K562 (cell line): ENCODE results near the gene ZFAND5. TPM values are rescaled to one million over a fixed set of nuclear protein-coding genes. Genes with fewer than 3 reads are reported as not detected.

Experiments used
- ATAC-seq: fragments of 200-7000 bp; cut with Tn5 transposase; 3 replicates; pipeline ENCODE4 v1.9.1; 2020; ENCODE audit warnings: moderate library complexity
- BruUV-seq: library from RNA; stranded (reverse); fragments of 400-500 nt; replicated peaks from 2 replicates; lab custom pipeline; 2021; lab: Mats Ljungman, UMichigan
- CTCF ChIA-PET: fragments of 300-600 bp; formaldehyde crosslinking; extraction: SDS; loops from one replicate; lab custom pipeline; 2021; ENCODE audit warnings: low intra/inter-chr PET ratio; lab: Yijun Ruan, JAX
- POLR2A ChIA-PET: fragments of 300-600, 350-650 bp; sonication (Branson Sonifier 250); formaldehyde crosslinking; extraction: SDS; loops from one replicate; lab custom pipeline; 2021; ENCODE audit warnings: antibody characterized with exemption, inconsistent platforms; lab: Yijun Ruan, JAX
- DNase-seq, 4 experiments: peaks; one replicate each; pipeline versions ENCODE4 v3.0.0 to v3.0.0-alpha.2; 2011 to 2018; ENCODE audit warnings: low spot score in 3 of 4, mixed read lengths in 3 of 4; ENCODE audit errors: extremely low read depth in 1 of 4
- FAIRE-seq: peaks from 2 replicates; lab custom pipeline; 2011; peaks lifted over from hg19 to GRCh38; lab: Jason Lieb, UNC
- H2AFZ ChIP-seq: 2 replicates; pipeline ENCODE4 v1.6.0; 2011; ENCODE audit warnings: low read depth, low read length, control low read depth, inconsistent platforms
- H3K27ac ChIP-seq: fragments of 200-600 bp; 3 replicates; pipeline ENCODE4 v1.8.0; 2011; ENCODE audit warnings: low read depth, mild to moderate bottlenecking, control low read depth, inconsistent platforms, low read length, moderate library complexity, mixed read lengths; ENCODE audit errors: extremely low read depth
- H3K27me3 ChIP-seq, 2 experiments: fragments of 300-600 bp in 1 of 2; 2 replicates in 1 of 2; 3 replicates in 1 of 2; pipeline versions ENCODE4 v1.6.0 to v1.8.0; 2011; ENCODE audit warnings: inconsistent platforms in 2 of 2, low read length in 2 of 2, mild to moderate bottlenecking in 1 of 2, mixed read lengths in 1 of 2, moderate library complexity in 1 of 2; ENCODE audit not compliant: control insufficient read depth in 2 of 2, insufficient read depth in 2 of 2
- H3K36me3 ChIP-seq: fragments of 300-600 bp; 3 replicates; pipeline ENCODE4 v1.8.0; 2011; ENCODE audit warnings: mild to moderate bottlenecking, low read length, inconsistent platforms; ENCODE audit not compliant: control insufficient read depth, insufficient read depth
- H3K4me1 ChIP-seq, 2 experiments: fragments of 200-600 bp in 1 of 2; replicated peaks in 1 of 2; 2 replicates in 1 of 2; 3 replicates in 1 of 2; pipeline versions ENCODE4 v1.5.1 to v1.8.0; 2011; ENCODE audit warnings: inconsistent platforms in 2 of 2, low read length in 2 of 2, mild to moderate bottlenecking in 1 of 2, mixed read lengths in 1 of 2, moderate library complexity in 1 of 2; ENCODE audit not compliant: control insufficient read depth in 2 of 2, insufficient read depth in 2 of 2
- H3K4me2 ChIP-seq: 2 replicates; pipeline ENCODE4 v1.6.1; 2011; ENCODE audit warnings: low read length, control low read depth, inconsistent platforms, mixed read lengths; ENCODE audit not compliant: insufficient read depth
- H3K4me3 ChIP-seq: fragments of 200-600 bp; sonication (generic), shearing (Covaris generic); 2 replicates; pipeline ENCODE4 v1.5.1; 2016; ENCODE audit warnings: control low read depth, inconsistent platforms
- H3K79me2 ChIP-seq: fragments of 200-600 bp; 3 replicates; pipeline ENCODE4 v1.8.0; 2011; ENCODE audit warnings: low read length, inconsistent platforms; ENCODE audit not compliant: control insufficient read depth, insufficient read depth
- H3K9ac ChIP-seq, 2 experiments: 2 replicates each; pipeline versions ENCODE4 v1.6.0 to v1.6.1; 2011; ENCODE audit warnings: low read depth in 2 of 2, low read length in 2 of 2, control low read depth in 1 of 2, inconsistent platforms in 1 of 2, mild to moderate bottlenecking in 1 of 2, mixed read lengths in 1 of 2; ENCODE audit not compliant: insufficient read depth in 1 of 2
- H3K9me1 ChIP-seq: one replicate; pipeline ENCODE4 v1.6.0; 2011; ENCODE audit warnings: inconsistent platforms, mild to moderate bottlenecking, low read length, moderate library complexity; ENCODE audit not compliant: control insufficient read depth, insufficient read depth
- H3K9me3 ChIP-seq: replicated peaks from 2 replicates; pipeline ENCODE4 v1.5.1; 2011; ENCODE audit warnings: low read depth, low read length, inconsistent platforms; ENCODE audit not compliant: control insufficient read depth, insufficient read depth
- H4K20me1 ChIP-seq: replicated peaks from 2 replicates; pipeline ENCODE4 v1.6.1; 2011; ENCODE audit warnings: low read length, inconsistent platforms, mixed read lengths; ENCODE audit not compliant: control insufficient read depth, insufficient read depth
- CBX8 ChIP-seq: fragments of 200-600 bp; sonication (generic); IDR thresholded peaks from 2 replicates; pipeline ENCODE4 v1.6.1; 2012; ENCODE audit warnings: borderline replicate concordance, mixed run types, low read depth, mild to moderate bottlenecking, moderate library complexity, mixed read lengths, low read length, control low read depth, inconsistent platforms; ENCODE audit not compliant: poor library complexity, severe bottlenecking; ENCODE audit errors: extremely low read depth
- ELF2 ChIP-seq: fragments of 250-450 bp; sonication (Bioruptor Pico); IDR thresholded peaks from 2 replicates; pipeline ENCODE4 v1.5.0; 2021; ENCODE audit warnings: mild to moderate bottlenecking
- FUS ChIP-seq: fragments of 200-400 bp; formaldehyde crosslinking; optimal IDR thresholded peaks from 2 replicates; pipeline ENCODE3; 2017; ENCODE audit warnings: low read depth, low read length
- HMG20A ChIP-seq: fragments of 450-650 bp; formaldehyde crosslinking; conservative IDR thresholded peaks from 2 replicates; pipeline ENCODE4 v1.4.0; 2020; ENCODE audit warnings: mild to moderate bottlenecking, mixed read lengths
- MCM2 ChIP-seq: fragments of 450-650 bp; IDR thresholded peaks from 2 replicates; pipeline ENCODE4 v1.6.1; 2017; ENCODE audit warnings: low read depth, mild to moderate bottlenecking
- PRMT5 ChIP-seq: sonication (generic); formaldehyde crosslinking; IDR thresholded peaks from 2 replicates; pipeline ENCODE4 v1.5.0; 2020; ENCODE audit warnings: missing genetic modification reagents
- RBM17 ChIP-seq: fragments of 200-400 bp; formaldehyde crosslinking; IDR thresholded peaks from 2 replicates; pipeline ENCODE4 v1.6.1; 2017; ENCODE audit warnings: low read depth, mild to moderate bottlenecking, low read length, borderline replicate concordance
- XRCC4 ChIP-seq: IDR thresholded peaks from one replicate; pipeline ENCODE4 v1.6.1; 2011; ENCODE audit not compliant: insufficient read depth, insufficient read length; ENCODE audit errors: extremely low read depth
- whole genome bisulfite sequencing: fragments of 100-300 bp; shearing (Covaris generic); methylation state at CpG from one replicate; pipeline ENCODE4 v1.1.6; 2016; ENCODE audit warnings: low coverage, mixed read lengths; ENCODE audit not compliant: insufficient coverage; ENCODE audit errors: missing lambda C conversion rate; 5-methylcytosine and 5-hydroxymethylcytosine counted together
- in situ Hi-C: fragments of 300-500 bp; cut with MboI; formaldehyde crosslinking; loops from 4 replicates; pipeline ENCODE4 v1.15.0; 2018; ENCODE audit warnings: inconsistent platforms, mixed read lengths
- intact Hi-C: fragments of 100-400 bp; cut with micrococcal nuclease; formaldehyde crosslinking; loops from 2 replicates; pipeline ENCODE4 v1.14.2; 2022
- polyA plus RNA-seq, 8 experiments: library from polyadenylated mRNA; depleted of rRNA in 4 of 8; stranded (reverse) in 5 of 8; unstranded in 3 of 8; fragments of >200 nt; fragmentation: Nextera tagmentation in 2 of 8; fragmentation: Illumina TruSeq in 1 of 8; extraction: Ambion mirVana in 2 of 8; extraction: Trizol in 1 of 8; gene quantifications; 2 replicates each; pipeline versions ENCODE4 v1.2.1 to v1.2.3, GENCODE V29; 2011 to 2014; ENCODE audit warnings: inconsistent platforms in 1 of 8, missing spikeins in 1 of 8
- total RNA-seq, 7 experiments: library from RNA; depleted of rRNA in 6 of 7; stranded (reverse); fragments of >200 nt in 6 of 7; fragmentation: Illumina TruSeq in 2 of 7; extraction: Trizol in 2 of 7; gene quantifications; 2 replicates each; pipeline versions ENCODE4 v1.2.1 to v1.2.3, GENCODE V29; 2011 to 2021; ENCODE audit warnings: low replicate concordance in 1 of 7
- TF ChIP-seq, protein P1 (sequence below): fragments of 250-450 bp; sonication (Bioruptor Pico); IDR thresholded peaks from 2 replicates; pipeline ENCODE4 v1.5.1; 2021; ENCODE audit warnings: mild to moderate bottlenecking
- TF ChIP-seq, protein P2 (sequence below): sonication (generic); formaldehyde crosslinking; IDR thresholded peaks from 2 replicates; pipeline ENCODE4 v1.9.0; 2022; ENCODE audit warnings: mild to moderate bottlenecking, missing genetic modification reagents
- TF ChIP-seq, protein P3 (sequence below): fragments of 450-650 bp; IDR thresholded peaks from 2 replicates; pipeline ENCODE4 v1.6.1; 2014; ENCODE audit warnings: low read depth, mild to moderate bottlenecking, moderate library complexity, borderline replicate concordance

Gene ZFAND5
- total and polyA plus RNA-seq, 9 of the 15 experiments (the other 6 are each of a cell fraction or from before 2014, with no cell fraction given): 12.7 to 64.2 (median 34.5) TPM

DNA sequence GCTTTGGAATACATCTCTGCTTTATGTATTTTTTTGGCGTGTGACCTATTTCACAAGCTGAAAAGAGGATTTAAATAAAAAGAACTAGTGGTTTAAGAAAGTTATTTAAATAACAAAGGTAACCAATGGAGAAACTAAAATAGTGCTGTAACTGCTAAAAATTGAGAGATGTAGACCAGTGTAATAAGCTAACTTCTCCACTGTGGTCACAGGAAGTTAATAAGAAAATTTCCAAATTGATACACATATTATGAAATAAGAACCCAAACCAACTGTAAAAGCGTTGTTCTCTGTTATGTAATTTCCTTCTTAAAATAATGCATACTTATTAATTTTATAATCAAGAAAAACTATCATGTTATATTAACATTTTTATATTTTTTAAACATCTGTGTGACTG is 29.1 kb upstream of the ZFAND5 start:
- Histone ChIP-seq H2AFZ (no peak overlapping the region), H3K4me3 (no peak overlapping the region), H3K27ac (no peak overlapping the region), H3K9ac (no peak overlapping the region), H3K4me1 (no peaks in the 10 kb centered on the region), H3K4me2 (no peak overlapping the region), H3K36me3 (no peaks in the 10 kb centered on the region), H3K79me2 (no peaks in the 10 kb centered on the region), H3K9me3 (no peaks in the 10 kb centered on the region), H3K9me1 (no peaks in the 10 kb centered on the region), H3K27me3 (peaks cover 0 to 6% of the 10 kb centered on the region in 2 experiments; a peak in 2 of 5 replicates), H4K20me1 (no peaks in the 10 kb centered on the region)
- no peak for TF ChIP-seq RBM17
- TF ChIP-seq CBX8: peak; percentile 15
- in situ Hi-C loops: no loop called here
- intact Hi-C loops: loop anchor here (10.0 kb wide), 1 partner anchor 99 kb away; no protein-coding TSS in a partner anchor
- WGBS: 0% methylated on average over 2 of the region's 2 CpGs
- ChIA-PET CTCF (no interaction called here), POLR2A (no interaction called here)
- no TSS peak for BruUV-seq
- no peak for DNase-seq
- ATAC-seq: no peak
- FAIRE-seq: no peak

DNA sequence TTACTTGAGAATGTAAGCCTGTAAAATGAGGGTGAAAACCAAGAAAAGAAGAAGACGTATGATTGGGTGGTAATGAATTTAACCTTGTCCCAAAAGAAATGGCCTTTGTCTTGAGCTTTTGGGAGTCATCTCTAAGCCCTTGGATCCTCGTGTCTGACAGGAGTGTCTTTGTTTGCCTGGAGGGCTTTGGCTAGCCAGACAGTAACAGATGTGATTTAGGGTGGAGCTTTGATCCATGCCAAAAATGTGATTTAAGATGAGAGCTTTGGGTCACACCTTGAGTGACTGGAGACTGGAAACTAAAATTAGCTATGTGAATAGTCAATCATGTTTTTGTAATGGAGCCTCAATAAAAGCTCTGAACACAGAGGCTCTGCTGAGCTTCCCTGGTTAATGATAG is 25.9 kb upstream of the ZFAND5 start:
- no TSS peak for BruUV-seq
- ATAC-seq (no peak), DNase-seq (no peak), FAIRE-seq (no peak)
- H3K4me1 ChIP-seq: no peaks in the 10 kb centered on the region
- no peak for TF ChIP-seq MCM2
- TF ChIP-seq, protein P1, sequence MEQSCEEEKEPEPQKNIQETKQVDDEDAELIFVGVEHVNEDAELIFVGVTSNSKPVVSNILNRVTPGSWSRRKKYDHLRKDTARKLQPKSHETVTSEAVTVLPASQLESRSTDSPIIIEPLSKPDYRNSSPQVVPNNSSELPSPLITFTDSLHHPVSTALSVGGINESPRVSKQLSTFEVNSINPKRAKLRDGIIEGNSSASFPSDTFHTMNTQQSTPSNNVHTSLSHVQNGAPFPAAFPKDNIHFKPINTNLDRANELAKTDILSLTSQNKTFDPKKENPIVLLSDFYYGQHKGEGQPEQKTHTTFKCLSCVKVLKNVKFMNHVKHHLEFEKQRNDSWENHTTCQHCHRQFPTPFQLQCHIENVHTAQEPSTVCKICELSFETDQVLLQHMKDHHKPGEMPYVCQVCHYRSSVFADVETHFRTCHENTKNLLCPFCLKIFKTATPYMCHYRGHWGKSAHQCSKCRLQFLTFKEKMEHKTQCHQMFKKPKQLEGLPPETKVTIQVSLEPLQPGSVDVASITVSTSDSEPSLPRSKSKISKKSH (CRISPR knock-in tag): no peak
- TF ChIP-seq, protein P2, sequence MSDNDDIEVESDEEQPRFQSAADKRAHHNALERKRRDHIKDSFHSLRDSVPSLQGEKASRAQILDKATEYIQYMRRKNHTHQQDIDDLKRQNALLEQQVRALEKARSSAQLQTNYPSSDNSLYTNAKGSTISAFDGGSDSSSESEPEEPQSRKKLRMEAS (CRISPR knock-in tag): no peak
- TF ChIP-seq XRCC4: no peak
- TF ChIP-seq HMG20A (CRISPR knock-in tag): no peak
- no peak for TF ChIP-seq RBM17
- TF ChIP-seq, protein P3, sequence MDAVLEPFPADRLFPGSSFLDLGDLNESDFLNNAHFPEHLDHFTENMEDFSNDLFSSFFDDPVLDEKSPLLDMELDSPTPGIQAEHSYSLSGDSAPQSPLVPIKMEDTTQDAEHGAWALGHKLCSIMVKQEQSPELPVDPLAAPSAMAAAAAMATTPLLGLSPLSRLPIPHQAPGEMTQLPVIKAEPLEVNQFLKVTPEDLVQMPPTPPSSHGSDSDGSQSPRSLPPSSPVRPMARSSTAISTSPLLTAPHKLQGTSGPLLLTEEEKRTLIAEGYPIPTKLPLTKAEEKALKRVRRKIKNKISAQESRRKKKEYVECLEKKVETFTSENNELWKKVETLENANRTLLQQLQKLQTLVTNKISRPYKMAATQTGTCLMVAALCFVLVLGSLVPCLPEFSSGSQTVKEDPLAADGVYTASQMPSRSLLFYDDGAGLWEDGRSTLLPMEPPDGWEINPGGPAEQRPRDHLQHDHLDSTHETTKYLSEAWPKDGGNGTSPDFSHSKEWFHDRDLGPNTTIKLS: no peak
- no peak for TF ChIP-seq ELF2 (CRISPR knock-in tag)
- TF ChIP-seq FUS: no peak
- TF ChIP-seq PRMT5: no peak
- peaks cover 0 to 6% of the 10 kb centered on the region in 2 experiments; a peak in 1 of 5 replicates for H3K27me3 ChIP-seq
- no peak overlapping the region for H3K9ac ChIP-seq
- no peak overlapping the region for H3K4me2 ChIP-seq
- no peaks in the 10 kb centered on the region for H3K79me2 ChIP-seq
- no peak overlapping the region for H2AFZ ChIP-seq
- intact Hi-C loops (loop anchor here (10.0 kb wide), 1 partner anchor 96 kb away; no protein-coding TSS in a partner anchor), in situ Hi-C loops (no loop called here)
- ChIA-PET CTCF (no interaction called here), POLR2A (interaction anchor here (1.6 kb wide), 1 partner anchor 25 kb away, joined by 14 read pairs; the partner anchor contains the start of gene ZFAND5)
- no peaks in the 10 kb centered on the region for H3K36me3 ChIP-seq
- H3K9me3 ChIP-seq: no peaks in the 10 kb centered on the region
- H3K27ac ChIP-seq: no peak overlapping the region
- 0% methylated on average over 2 of the region's 2 CpGs for WGBS
- H3K9me1 ChIP-seq: no peaks in the 10 kb centered on the region
- H3K4me3 ChIP-seq: no peak overlapping the region
- no peaks in the 10 kb centered on the region for H4K20me1 ChIP-seq
